Measurements from ENCODE around the gene DDIT4.

- TF ChIP-seq, protein P1, sequence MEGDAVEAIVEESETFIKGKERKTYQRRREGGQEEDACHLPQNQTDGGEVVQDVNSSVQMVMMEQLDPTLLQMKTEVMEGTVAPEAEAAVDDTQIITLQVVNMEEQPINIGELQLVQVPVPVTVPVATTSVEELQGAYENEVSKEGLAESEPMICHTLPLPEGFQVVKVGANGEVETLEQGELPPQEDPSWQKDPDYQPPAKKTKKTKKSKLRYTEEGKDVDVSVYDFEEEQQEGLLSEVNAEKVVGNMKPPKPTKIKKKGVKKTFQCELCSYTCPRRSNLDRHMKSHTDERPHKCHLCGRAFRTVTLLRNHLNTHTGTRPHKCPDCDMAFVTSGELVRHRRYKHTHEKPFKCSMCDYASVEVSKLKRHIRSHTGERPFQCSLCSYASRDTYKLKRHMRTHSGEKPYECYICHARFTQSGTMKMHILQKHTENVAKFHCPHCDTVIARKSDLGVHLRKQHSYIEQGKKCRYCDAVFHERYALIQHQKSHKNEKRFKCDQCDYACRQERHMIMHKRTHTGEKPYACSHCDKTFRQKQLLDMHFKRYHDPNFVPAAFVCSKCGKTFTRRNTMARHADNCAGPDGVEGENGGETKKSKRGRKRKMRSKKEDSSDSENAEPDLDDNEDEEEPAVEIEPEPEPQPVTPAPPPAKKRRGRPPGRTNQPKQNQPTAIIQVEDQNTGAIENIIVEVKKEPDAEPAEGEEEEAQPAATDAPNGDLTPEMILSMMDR (conservative IDR thresholded peaks at IDR 0.05; ENCODE audit: low read depth in 2 of 2): no peak
- no peak for TF ChIP-seq POLR2AphosphoS5 (IDR thresholded peaks at IDR 0.05; ENCODE audit: low read depth)
- no peak for TF ChIP-seq REST (IDR thresholded peaks at IDR 0.05; ENCODE audit: unreplicated experiment)
- no peak for TF ChIP-seq EZH2phosphoT487 (IDR thresholded peaks at IDR 0.05; ENCODE audit: unreplicated experiment)
- no peak for TF ChIP-seq EZH2 (IDR thresholded peaks at IDR 0.05; ENCODE audit: low read depth, unreplicated experiment)
- TF ChIP-seq ZNF331 (CRISPR knock-in tag; IDR thresholded peaks at IDR 0.05; ENCODE audit: low read depth): no peak
- no peak for TF ChIP-seq STAT1 (IDR thresholded peaks at IDR 0.05; ENCODE audit: unreplicated experiment)
- TF ChIP-seq ZNF114 (CRISPR knock-in tag; IDR thresholded peaks at IDR 0.05): no peak
- no peak for TF ChIP-seq CREB1 (CRISPR knock-in tag; IDR thresholded peaks at IDR 0.05; ENCODE audit: low read depth)
Observed at GRCh38 chr10:72252972-72253371, 20.8 kb upstream of the DDIT4 start.

Measured in GM23338 (cell line).